Fibroblast of the aortic adventitia (primary cell): ENCODE measurements around the gene CEP164. TPM values are rescaled to one million over a fixed set of nuclear protein-coding genes. Genes with fewer than 3 reads are reported as not detected.

ENCODE experiments used
- DNase-seq: peaks from one replicate; pipeline ENCODE4 v3.0.0-alpha.2; 2010; ENCODE audit warnings: low read depth
- H3K4me3 ChIP-seq: 2 replicates; pipeline ENCODE4 v1.5.1; 2011; ENCODE audit warnings: low read depth, mild to moderate bottlenecking, control low read depth, low read length, moderate library complexity
- total RNA-seq: library from RNA; depleted of rRNA; stranded (reverse); fragments of >200 nt; gene quantifications from 2 replicates; pipeline ENCODE4 v1.2.3, GENCODE V29; 2012; ENCODE audit warnings: low replicate concordance
- TF ChIP-seq, protein P1 (sequence below): IDR thresholded peaks from 2 replicates; pipeline ENCODE4 v1.5.1; 2011; ENCODE audit warnings: mild to moderate bottlenecking, low read length, control low read depth, inconsistent platforms; ENCODE audit not compliant: insufficient read depth

Gene CEP164
- total RNA-seq, 1 donor: 38.5 TPM

DNA sequence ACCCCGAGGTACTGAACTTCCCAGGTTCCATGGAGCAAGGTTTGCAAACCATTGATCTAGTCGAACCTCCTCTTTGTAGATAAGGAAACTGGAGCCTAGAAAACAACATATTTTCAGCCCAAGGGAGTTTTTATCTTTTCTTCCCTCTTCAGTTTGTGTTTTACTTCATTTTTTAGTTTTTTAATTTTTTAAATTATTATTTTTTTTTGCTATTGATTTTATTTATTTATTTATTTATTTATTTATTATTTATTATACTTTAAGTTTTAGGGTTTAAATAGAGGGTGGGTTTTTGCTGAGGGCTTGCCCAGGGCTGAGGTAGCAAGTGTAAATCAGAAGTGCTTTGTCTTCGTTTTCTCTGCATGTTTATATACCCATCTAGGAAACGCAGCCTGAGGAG lies 26.9 kb downstream of the CEP164 start:
- H3K4me3 ChIP-seq: no peak overlapping the region
- TF ChIP-seq, protein P1, sequence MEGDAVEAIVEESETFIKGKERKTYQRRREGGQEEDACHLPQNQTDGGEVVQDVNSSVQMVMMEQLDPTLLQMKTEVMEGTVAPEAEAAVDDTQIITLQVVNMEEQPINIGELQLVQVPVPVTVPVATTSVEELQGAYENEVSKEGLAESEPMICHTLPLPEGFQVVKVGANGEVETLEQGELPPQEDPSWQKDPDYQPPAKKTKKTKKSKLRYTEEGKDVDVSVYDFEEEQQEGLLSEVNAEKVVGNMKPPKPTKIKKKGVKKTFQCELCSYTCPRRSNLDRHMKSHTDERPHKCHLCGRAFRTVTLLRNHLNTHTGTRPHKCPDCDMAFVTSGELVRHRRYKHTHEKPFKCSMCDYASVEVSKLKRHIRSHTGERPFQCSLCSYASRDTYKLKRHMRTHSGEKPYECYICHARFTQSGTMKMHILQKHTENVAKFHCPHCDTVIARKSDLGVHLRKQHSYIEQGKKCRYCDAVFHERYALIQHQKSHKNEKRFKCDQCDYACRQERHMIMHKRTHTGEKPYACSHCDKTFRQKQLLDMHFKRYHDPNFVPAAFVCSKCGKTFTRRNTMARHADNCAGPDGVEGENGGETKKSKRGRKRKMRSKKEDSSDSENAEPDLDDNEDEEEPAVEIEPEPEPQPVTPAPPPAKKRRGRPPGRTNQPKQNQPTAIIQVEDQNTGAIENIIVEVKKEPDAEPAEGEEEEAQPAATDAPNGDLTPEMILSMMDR: no peak
- DNase-seq: no peak

DNA sequence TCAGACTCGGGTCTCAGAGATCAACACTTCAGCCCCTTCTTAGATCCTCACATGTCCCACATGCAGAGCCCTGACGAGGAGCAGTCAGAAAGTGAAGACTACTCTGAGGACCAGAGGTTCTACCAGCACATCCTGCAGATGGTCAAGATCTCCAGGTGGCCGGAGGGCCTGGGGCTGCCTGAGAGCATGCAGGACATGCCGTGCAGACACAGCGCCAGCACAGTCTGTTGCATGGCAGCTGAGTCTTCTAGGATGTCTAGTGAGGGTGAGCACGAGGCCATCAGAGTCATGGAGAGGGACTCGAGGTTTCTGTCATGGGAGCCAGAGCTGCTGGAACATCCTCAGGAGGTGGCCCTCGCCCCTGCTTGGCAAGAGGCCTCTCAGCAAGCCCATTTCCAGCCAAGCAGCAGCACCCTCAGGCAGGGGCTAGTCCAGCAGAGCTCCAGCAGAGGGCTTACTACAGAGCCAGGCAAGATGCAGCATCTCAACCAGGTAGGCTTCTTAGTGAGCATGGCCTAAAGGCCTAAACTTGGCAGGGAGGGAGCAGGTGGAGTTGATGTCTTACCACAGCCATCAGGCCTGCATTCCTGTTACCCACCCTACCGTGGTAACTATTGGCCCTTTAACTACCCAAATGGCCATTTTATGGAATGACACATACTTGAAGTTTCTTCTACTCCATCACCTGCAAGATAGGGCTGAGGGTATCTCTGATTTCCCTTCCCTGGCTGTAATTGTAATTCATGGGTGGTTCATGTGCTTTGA lies 28.7 kb downstream of the CEP164 start:
- H3K4me3 ChIP-seq: no peak overlapping the region
- DNase-seq: no peak
- TF ChIP-seq, protein P1: no peak

DNA sequence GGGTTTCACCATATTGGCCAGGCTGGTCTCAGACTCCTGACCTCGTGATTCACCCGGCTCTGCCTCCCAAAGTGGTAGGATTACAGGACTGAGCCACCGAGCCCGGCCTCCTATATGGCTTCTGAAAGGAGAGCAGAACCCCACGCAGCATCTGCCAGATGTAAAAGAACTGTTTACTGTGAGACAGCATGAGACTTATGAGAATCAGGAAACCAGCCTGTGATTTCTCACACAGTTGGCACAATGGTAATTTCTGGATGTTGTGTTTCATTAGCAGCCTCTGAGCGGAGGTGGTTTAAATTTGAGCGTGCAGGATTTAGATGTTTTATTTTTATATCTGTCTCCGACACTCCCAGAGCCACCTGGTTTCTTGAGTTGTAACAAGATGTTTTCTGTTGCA lies 33.8 kb downstream of the CEP164 start:
- no peak overlapping the region for H3K4me3 ChIP-seq
- TF ChIP-seq, protein P1: no peak
- no peak for DNase-seq

DNA sequence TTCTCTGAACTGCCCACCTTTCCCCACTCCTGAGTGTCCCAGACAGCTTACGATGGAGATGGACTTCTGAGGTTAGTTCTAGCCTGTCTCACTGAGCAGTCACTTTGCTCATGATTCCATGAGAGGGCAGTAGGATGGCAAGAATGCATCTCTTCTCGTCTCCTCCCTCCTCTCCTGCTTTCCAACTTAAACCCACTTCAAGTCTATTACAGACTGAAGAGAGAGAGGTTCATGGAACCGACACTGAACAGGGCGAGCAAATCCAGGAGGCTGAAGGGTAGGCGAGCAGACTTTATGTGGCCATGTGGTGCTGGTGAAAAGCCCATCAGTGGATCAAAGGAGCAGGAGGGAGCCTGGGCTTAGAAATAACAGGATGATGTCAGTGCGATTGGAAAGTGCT lies 38.6 kb downstream of the CEP164 start:
- TF ChIP-seq, protein P1: no peak
- DNase-seq: no peak

DNA sequence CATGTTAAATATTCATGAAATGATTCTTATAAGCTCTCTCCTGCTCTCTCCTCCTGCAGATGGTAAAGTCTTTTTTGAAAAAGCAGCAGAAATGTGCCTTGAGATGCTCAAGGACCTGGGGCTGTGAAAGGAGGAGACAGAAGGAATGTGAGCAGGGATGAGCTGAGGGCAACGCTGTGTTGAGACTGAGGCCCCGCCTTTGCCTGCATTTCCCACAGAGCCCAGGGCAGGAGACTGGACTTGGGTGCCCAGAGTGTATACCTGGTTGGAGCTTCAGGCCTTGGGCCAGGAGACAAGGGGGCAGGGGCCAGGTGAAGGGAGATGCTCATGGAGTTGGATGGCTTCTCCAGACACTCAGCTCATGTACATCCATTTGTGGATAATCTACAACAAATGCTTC lies 39.2 kb downstream of the CEP164 start:
- H3K4me3 ChIP-seq: no peak overlapping the region
- no peak for DNase-seq
- TF ChIP-seq, protein P1: no peak

More for the DNA sequence above, 38.6 kb downstream of the CEP164 start:
- no peak overlapping the region for H3K4me3 ChIP-seq

DNA sequence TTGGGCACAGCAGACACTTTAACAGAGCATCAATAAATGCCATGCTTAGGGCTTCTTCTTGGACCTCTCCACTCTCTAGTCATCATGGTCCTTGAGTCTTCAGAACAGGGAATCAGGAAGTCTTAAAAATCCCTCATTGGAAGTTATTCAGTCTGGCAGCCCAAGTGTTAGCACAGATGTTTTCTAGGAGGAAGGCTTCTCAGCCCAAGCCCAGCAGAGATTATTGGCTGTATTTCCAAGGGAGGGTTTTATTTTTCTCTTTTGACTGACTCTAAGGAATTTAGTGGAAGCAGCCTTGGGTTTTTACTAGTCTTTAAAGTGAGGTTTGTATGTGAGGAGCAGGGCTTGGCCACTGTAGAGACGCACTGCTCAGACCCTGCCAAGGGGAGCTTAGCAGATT lies 41.9 kb downstream of the CEP164 start:
- TF ChIP-seq, protein P1: no peak
- DNase-seq: no peak
- no peak overlapping the region for H3K4me3 ChIP-seq

DNA sequence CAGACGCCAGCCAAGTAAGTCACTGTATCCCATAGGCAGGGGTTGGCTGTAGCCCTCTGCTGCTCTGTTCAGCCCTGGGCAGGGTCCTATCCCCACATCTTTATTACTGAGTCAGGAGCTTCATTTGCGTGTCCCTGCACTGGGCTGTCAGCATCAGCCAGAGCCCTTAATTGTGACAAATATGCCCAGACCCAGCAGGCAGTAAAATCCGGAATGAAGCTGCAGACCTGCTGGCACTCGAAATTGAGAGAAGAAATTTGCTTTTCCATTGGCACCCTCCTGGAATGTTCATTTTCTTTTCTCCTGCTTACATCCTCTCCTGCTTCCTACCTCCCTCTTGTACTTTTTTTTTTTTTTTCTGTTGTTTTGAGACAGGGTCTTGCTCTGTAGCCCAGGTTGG lies 43.8 kb downstream of the CEP164 start:
- no peak overlapping the region for H3K4me3 ChIP-seq
- no peak for DNase-seq
- TF ChIP-seq, protein P1: no peak
